Measurements from ENCODE around the gene OSBPL5.

Gene OSBPL5

GRCh38 chr11:3165152-3165705, at the start of gene OSBPL5:
Gene OSBPL5, minus strand, starts transcription at chr11:3165310. Its CDS starts 36,162 bp downstream, at chr11:3129148.
- Histone ChIP-seq H3K4me3 (ENCODE audit: low read length) (peak within 1 kb of the TSS; percentile 85), H3K27me3 (ENCODE audit: control insufficient read depth, insufficient read depth, low read length) (peaks cover 5% of the 10 kb centered on the region), H3K27ac (ENCODE audit: low read depth, low read length) (peak within 1 kb of the TSS; percentile 69), H3K36me3 (ENCODE audit: control insufficient read depth, insufficient read depth, low read length) (no peaks in the 10 kb centered on the region), H3K4me1 (ENCODE audit: control insufficient read depth, insufficient read depth, low read length) (peaks cover 28% of the 10 kb centered on the region), H3K9ac (ENCODE audit: low read length) (peak within 1 kb of the TSS; percentile 59)

- H3K4me1 ChIP-seq (ENCODE audit: control insufficient read depth, insufficient read depth, low read length): no peaks in the 10 kb centered on the region
- no peak overlapping the region for H3K27ac ChIP-seq (ENCODE audit: low read depth, low read length)
- H3K9ac ChIP-seq (ENCODE audit: low read length): no peak overlapping the region
- peaks cover 15% of the 10 kb centered on the region for H3K27me3 ChIP-seq (ENCODE audit: control insufficient read depth, insufficient read depth, low read length)
- H3K36me3 ChIP-seq (ENCODE audit: control insufficient read depth, insufficient read depth, low read length): no peaks in the 10 kb centered on the region
- no peak overlapping the region for H3K4me3 ChIP-seq (ENCODE audit: low read length)
Observed at GRCh38 chr11:3214420-3214699, 49.2 kb upstream of the OSBPL5 start.

- Histone ChIP-seq H3K27me3 (ENCODE audit: control insufficient read depth, insufficient read depth, low read length) (peaks cover 12% of the 10 kb centered on the region), H3K36me3 (ENCODE audit: control insufficient read depth, insufficient read depth, low read length) (no peaks in the 10 kb centered on the region), H3K4me3 (ENCODE audit: low read length) (no peak overlapping the region), H3K27ac (ENCODE audit: low read depth, low read length) (no peak overlapping the region), H3K9ac (ENCODE audit: low read length) (no peak overlapping the region), H3K4me1 (ENCODE audit: control insufficient read depth, insufficient read depth, low read length) (no peaks in the 10 kb centered on the region)
Observed at GRCh38 chr11:3213659-3214419, 48.7 kb upstream of the OSBPL5 start.

- Histone ChIP-seq H3K4me3 (ENCODE audit: low read length) (no peak overlapping the region), H3K36me3 (ENCODE audit: control insufficient read depth, insufficient read depth, low read length) (no peaks in the 10 kb centered on the region), H3K4me1 (ENCODE audit: control insufficient read depth, insufficient read depth, low read length) (no peaks in the 10 kb centered on the region), H3K27ac (ENCODE audit: low read depth, low read length) (no peak overlapping the region), H3K9ac (ENCODE audit: low read length) (no peak overlapping the region), H3K27me3 (ENCODE audit: control insufficient read depth, insufficient read depth, low read length) (peaks cover under 1% of the 10 kb centered on the region)
Observed at GRCh38 chr11:3208272-3208671, 43.2 kb upstream of the OSBPL5 start.

DNA sequence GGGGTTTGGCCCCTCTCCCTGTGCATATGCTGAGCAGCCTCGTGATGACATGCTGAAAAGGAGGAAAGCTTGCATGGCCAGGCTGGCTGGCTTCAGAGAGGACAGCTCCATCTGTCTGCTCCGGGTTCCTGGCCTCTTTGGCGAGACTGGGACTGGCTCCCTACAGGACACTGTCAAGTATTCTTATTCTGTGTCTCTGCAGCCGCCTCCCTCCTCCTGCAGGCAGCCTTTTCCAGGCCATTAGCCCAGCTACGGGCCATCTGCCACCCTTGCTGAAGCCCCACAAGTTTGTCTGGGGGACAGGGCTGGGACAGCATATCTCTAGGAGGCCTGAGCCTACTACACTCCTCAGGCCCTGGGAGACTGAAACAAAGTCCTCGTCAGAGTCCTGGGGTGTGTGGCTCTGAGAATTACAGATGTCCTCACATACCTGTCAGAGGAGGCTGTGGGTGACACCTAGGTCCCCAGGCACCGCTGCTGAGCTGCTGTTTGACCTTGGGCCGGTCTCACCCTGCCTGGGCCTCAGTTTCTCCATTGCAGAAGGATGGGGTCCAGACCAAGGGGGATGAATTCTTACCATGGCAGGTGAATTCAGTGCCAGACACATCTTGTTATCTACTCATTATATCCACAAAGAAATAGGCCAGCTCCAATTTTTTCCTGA, 42.5 kb upstream of the OSBPL5 start:
- Histone ChIP-seq H3K36me3 (ENCODE audit: control insufficient read depth, insufficient read depth, low read length) (no peaks in the 10 kb centered on the region), H3K9ac (ENCODE audit: low read length) (no peak overlapping the region), H3K4me1 (ENCODE audit: control insufficient read depth, insufficient read depth, low read length) (no peaks in the 10 kb centered on the region), H3K27ac (ENCODE audit: low read depth, low read length) (no peak overlapping the region), H3K4me3 (ENCODE audit: low read length) (no peak overlapping the region), H3K27me3 (ENCODE audit: control insufficient read depth, insufficient read depth, low read length) (peaks cover 6% of the 10 kb centered on the region)

GRCh38 chr11:3206922-3207204, 41.8 kb upstream of the OSBPL5 start:
- Histone ChIP-seq H3K27me3 (ENCODE audit: control insufficient read depth, insufficient read depth, low read length) (peaks cover 7% of the 10 kb centered on the region), H3K27ac (ENCODE audit: low read depth, low read length) (no peak overlapping the region), H3K4me1 (ENCODE audit: control insufficient read depth, insufficient read depth, low read length) (no peaks in the 10 kb centered on the region), H3K36me3 (ENCODE audit: control insufficient read depth, insufficient read depth, low read length) (no peaks in the 10 kb centered on the region), H3K4me3 (ENCODE audit: low read length) (no peak overlapping the region), H3K9ac (ENCODE audit: low read length) (no peak overlapping the region)

GRCh38 chr11:3206156-3206921, 41.2 kb upstream of the OSBPL5 start:
- Histone ChIP-seq H3K36me3 (ENCODE audit: control insufficient read depth, insufficient read depth, low read length) (no peaks in the 10 kb centered on the region), H3K27ac (ENCODE audit: low read depth, low read length) (no peak overlapping the region), H3K9ac (ENCODE audit: low read length) (no peak overlapping the region), H3K4me1 (ENCODE audit: control insufficient read depth, insufficient read depth, low read length) (no peaks in the 10 kb centered on the region), H3K27me3 (ENCODE audit: control insufficient read depth, insufficient read depth, low read length) (peaks cover 7% of the 10 kb centered on the region), H3K4me3 (ENCODE audit: low read length) (no peak overlapping the region)

DNA sequence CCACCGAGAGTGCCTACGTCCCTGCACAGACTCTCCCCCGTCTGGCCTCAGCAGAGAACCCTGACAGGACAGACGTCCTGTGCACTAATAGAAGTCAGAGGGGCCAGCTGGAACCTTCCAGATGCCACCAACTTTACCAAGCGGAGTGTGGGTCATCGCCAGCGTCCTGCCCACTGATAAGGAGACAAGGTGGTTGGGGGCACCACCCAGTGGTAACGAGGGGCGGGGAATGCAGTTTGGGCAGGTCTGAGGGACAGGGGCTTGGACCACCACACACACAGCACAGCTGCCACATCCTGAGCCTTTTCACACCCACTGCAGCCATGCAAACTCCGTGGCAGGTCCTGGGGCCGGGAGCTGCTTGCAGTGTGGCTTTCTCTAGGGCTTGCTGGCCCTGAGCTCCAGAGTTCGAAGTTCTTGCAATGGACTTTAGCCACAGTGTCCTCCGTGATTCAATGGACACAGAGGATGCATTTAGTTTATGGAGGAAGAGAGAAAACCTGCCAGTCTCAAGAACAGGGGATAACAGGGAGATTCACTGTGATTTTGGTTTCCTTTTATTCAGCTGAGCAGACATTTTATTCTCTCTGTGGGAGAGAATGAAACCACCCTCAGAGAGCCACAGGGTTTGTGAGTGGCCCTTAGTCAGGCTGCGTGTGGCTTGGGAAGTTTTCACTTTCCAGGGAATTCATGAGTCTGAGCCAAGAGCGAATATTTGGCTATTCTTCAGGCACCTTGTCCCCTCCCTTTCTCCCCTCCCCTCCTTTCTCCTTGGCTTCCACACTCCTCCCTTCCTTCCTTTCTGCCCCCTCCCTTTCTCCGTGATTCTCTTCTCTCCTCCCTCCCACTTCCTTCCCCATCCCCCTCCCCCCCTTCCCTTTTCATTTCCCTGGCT, 40.4 kb upstream of the OSBPL5 start:
- Histone ChIP-seq H3K36me3 (ENCODE audit: control insufficient read depth, insufficient read depth, low read length) (no peaks in the 10 kb centered on the region), H3K27me3 (ENCODE audit: control insufficient read depth, insufficient read depth, low read length) (peaks cover 10% of the 10 kb centered on the region), H3K4me1 (ENCODE audit: control insufficient read depth, insufficient read depth, low read length) (no peaks in the 10 kb centered on the region), H3K27ac (ENCODE audit: low read depth, low read length) (no peak overlapping the region), H3K4me3 (ENCODE audit: low read length) (no peak overlapping the region), H3K9ac (ENCODE audit: low read length) (no peak overlapping the region)

- peaks cover 15% of the 10 kb centered on the region for H3K27me3 ChIP-seq (ENCODE audit: control insufficient read depth, insufficient read depth, low read length)
- H3K36me3 ChIP-seq (ENCODE audit: control insufficient read depth, insufficient read depth, low read length): no peaks in the 10 kb centered on the region
- no peaks in the 10 kb centered on the region for H3K4me1 ChIP-seq (ENCODE audit: control insufficient read depth, insufficient read depth, low read length)
- H3K4me3 ChIP-seq (ENCODE audit: low read length): no peak overlapping the region
- no peak overlapping the region for H3K27ac ChIP-seq (ENCODE audit: low read depth, low read length)
- H3K9ac ChIP-seq (ENCODE audit: low read length): no peak overlapping the region
Observed at GRCh38 chr11:3204141-3205015, 39.3 kb upstream of the OSBPL5 start.

DNA sequence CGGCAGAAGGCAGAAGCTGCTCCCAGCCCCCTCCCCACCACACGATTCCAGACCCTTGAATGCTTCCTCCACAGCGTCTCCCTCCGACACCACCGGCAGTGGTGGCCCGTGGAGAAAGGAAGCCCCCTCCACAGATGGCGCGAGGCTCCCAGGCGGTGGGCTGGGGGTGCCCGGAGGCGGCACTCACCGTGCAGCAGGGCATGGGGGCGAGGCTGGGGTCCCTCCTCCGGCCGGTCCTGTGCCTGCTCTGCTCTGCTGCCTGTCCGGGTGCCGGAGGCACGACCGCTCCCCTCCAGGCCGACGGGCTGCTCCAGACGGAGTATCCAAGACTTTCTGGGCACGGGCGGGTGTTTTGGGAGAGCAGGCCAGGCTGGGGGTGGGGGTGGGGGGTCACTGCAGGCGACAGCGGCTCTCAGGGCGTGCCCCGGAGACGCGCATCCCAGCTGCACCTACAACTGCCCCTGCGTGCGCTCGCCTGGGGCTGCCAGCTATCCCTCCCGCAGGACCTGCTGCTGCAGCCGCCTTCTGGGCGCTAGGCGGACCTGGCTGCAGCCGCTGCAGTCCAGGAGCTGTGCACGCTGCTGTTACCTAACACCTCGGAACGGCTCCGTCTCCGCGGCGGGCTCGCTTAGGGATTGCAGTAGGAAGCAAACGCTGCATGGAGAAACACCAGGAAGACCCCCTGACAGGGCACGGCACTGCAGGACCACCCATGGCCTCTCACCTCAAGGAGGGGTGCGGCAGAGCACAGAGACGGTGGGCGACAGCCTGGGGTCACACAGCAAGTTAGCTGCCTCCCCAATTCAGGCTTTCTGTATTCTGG, 38.3 kb upstream of the OSBPL5 start:
- H3K27me3 ChIP-seq (ENCODE audit: control insufficient read depth, insufficient read depth, low read length): peaks cover 15% of the 10 kb centered on the region

DNA sequence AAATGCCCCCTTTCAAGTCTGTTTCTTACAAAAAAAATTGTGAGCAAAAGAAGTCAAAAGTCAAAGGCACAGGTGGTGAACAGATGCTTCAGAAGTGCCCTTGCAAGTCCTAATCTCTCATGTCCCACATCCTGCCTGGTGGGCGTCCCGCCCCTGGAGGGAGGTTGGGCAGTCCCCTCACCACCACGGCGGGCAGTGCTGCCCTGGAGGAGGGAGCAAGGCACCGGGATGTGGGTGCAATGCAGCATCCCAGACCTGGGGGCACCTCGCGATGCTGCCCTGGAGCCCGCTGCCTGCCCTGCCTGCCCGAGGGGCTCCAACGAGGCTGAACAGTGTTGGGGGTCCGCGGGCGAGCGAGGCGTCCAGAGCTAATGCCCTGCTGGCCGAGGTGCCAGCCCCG, 37.6 kb upstream of the OSBPL5 start:
- H3K27ac ChIP-seq (ENCODE audit: low read depth, low read length): no peak overlapping the region
- no peaks in the 10 kb centered on the region for H3K4me1 ChIP-seq (ENCODE audit: control insufficient read depth, insufficient read depth, low read length)
- no peak overlapping the region for H3K9ac ChIP-seq (ENCODE audit: low read length)
- no peak overlapping the region for H3K4me3 ChIP-seq (ENCODE audit: low read length)
- H3K36me3 ChIP-seq (ENCODE audit: control insufficient read depth, insufficient read depth, low read length): no peaks in the 10 kb centered on the region
- H3K27me3 ChIP-seq (ENCODE audit: control insufficient read depth, insufficient read depth, low read length): peaks cover 15% of the 10 kb centered on the region

More for the DNA sequence above, 38.3 kb upstream of the OSBPL5 start:
- no peaks in the 10 kb centered on the region for H3K36me3 ChIP-seq (ENCODE audit: control insufficient read depth, insufficient read depth, low read length)
- no peak overlapping the region for H3K27ac ChIP-seq (ENCODE audit: low read depth, low read length)
- H3K4me3 ChIP-seq (ENCODE audit: low read length): no peak overlapping the region
- H3K9ac ChIP-seq (ENCODE audit: low read length): no peak overlapping the region
- H3K4me1 ChIP-seq (ENCODE audit: control insufficient read depth, insufficient read depth, low read length): no peaks in the 10 kb centered on the region

Data from rectal smooth muscle tissue (tissue), 1 donor.